ENCODE results near the gene C18orf32. TPM values are rescaled to one million over a fixed set of nuclear protein-coding genes. Genes with fewer than 3 reads are reported as not detected.
A peak's percentile ranks its signal among the peaks of the same experiment; 100 is the strongest.

The C18orf32 gene
- total and polyA plus RNA-seq, 2 of the 13 experiments (the other 11 are each of a cell fraction or from before 2014, with no cell fraction given) = 17.6 to 20.6 TPM

GRCh38 chr18:49521216-49521835, 34.3 kb upstream of the C18orf32 start (continued):
- no peak for TF ChIP-seq TOE1 (CRISPR knock-in tag; IDR thresholded peaks at IDR 0.05)

DNA sequence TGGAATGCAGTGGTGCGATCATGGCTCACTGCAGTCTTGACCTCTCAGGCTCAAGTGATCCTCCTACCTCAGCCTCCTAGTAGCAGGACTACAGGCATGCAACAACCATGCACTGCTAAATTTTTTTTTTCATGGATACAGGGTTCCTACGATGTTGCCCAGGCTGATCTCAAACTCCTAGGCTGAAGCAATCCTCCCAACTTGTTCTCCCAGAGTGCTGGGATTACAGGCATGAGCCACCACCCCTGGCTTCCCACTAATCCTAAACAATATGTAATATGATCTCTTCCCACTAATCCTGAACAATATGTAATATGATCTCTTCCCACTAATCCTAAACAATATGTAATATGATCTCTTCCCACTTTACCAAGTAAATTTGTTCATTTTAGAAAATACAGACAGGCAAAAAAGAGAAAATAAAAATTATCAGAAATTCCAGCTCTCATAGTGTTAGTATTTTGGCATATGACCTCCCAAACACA, 33.7 kb upstream of the C18orf32 start:
- Histone ChIP-seq H3K4me1 (ENCODE audit: insufficient read depth, low read length) (no peaks in the 10 kb centered on the region), H3K9ac (ENCODE audit: insufficient read depth, low read depth, low read length) (no peak overlapping the region), H3K36me3 (replicated peaks in 1 of 2; ENCODE audit: control insufficient read depth in 1 of 2, insufficient read depth in 2 of 2, low read length in 2 of 2) (no peaks in the 10 kb centered on the region), H3K9me3 (ENCODE audit: low read length) (no peaks in the 10 kb centered on the region), H3K27me3 (ENCODE audit: control insufficient read depth in 1 of 2, insufficient read depth in 2 of 2, low read length in 2 of 2) (peaks cover 2 to 4% of the 10 kb centered on the region in 2 experiments; a peak in 2 of 5 replicates), H3K79me2 (ENCODE audit: insufficient read depth, low read length) (no peaks in the 10 kb centered on the region), H2AFZ (ENCODE audit: low read length) (no peak overlapping the region), H3K4me3 (replicated peaks in 1 of 3; ENCODE audit: insufficient read depth in 1 of 3, low read depth in 2 of 3, low read length in 3 of 3) (no peak overlapping the region), H4K20me1 (ENCODE audit: insufficient read depth, low read length) (no peaks in the 10 kb centered on the region), H3K4me2 (ENCODE audit: low read depth, low read length) (no peak overlapping the region), H3K27ac (ENCODE audit: extremely low read length, insufficient read depth, low read length) (no peak overlapping the region)
- no peak for FAIRE-seq
- intact Hi-C loops (cut with micrococcal nuclease; ENCODE audit: unreplicated experiment) = no loop called here
- ChIA-PET POLR2A (no interaction called here), CTCF (ENCODE audit: low intra/inter-chr PET ratio, low total read pairs) (no interaction called here)
- no peak for ATAC-seq
- DNase-seq (ENCODE audit: low spot score) = no peak
- TF ChIP-seq HIC2 (CRISPR knock-in tag; IDR thresholded peaks at IDR 0.05; ENCODE audit: low read depth) (no peak), SIX1 (CRISPR knock-in tag; IDR thresholded peaks at IDR 0.05; ENCODE audit: borderline replicate concordance) (peak; percentile 56; the same call in 1 of the 2 replicates), SOX5 (CRISPR knock-in tag; IDR thresholded peaks at IDR 0.05; ENCODE audit: borderline replicate concordance) (peak; percentile 25; the same call in 1 of the 2 replicates), SIX4 (CRISPR knock-in tag; IDR thresholded peaks at IDR 0.05) (peak; percentile 77; the same call in 1 of the 2 replicates)
- 20% methylated on average over 2 of the region's 2 CpGs for WGBS (ENCODE audit: low lambda C conversion rate)
- in situ Hi-C loops (cut with HindIII; ENCODE audit: extremely low pct_ligation_motif_present, low pct_unique_long_range_greater_than_20kb) = no loop called here
- BruUV-seq (replicated peaks) = no TSS peak

All from HepG2 (cell line).